ENCODE results near the gene ADGRE2. TPM values are rescaled to one million over a fixed set of nuclear protein-coding genes. Genes with fewer than 3 reads are reported as not detected.
"Not testable (repeated sequence)": the region's sequence is repeated elsewhere in the genome, so short reads cannot be mapped to it uniquely, and the experiment has no call there.

Gene ADGRE2
- total RNA-seq: 1 to 10 TPM in 1 of 2 donors, under 1 TPM in 1; 0.72 to 3.1 TPM

- H3K27me3 Mint-ChIP-seq (ENCODE audit: low read depth): peaks cover 20% of the 10 kb centered on the region
- not testable (repeated sequence) for ATAC-seq (replicated peaks in 1 of 2); H3K9me3 Mint-ChIP-seq
These were observed at the start of gene ADGRE2 for GRCh38 chr19:14778110-14778845. Gene ADGRE2, minus strand, starts transcription at chr19:14778560. Its CDS starts 1,804 bp downstream, at chr19:14776756.

GRCh38 chr19:14826006-14826405, 47.6 kb upstream of the ADGRE2 start:
- DNase-seq (no peak), ATAC-seq (replicated peaks in 1 of 2) (no peak)
- Mint-ChIP-seq H3K36me3 (ENCODE audit: insufficient read depth in 2 of 2) (no peaks in the 10 kb centered on the region), H3K4me1 (ENCODE audit: low read depth) (no peaks in the 10 kb centered on the region), H3K4me3 (no peak overlapping the region), H3K27ac (no peak overlapping the region), H3K9me3 (peaks cover 0 to 1% of the 10 kb centered on the region in 2 donors), H3K27me3 (ENCODE audit: low read depth) (peaks cover 22% of the 10 kb centered on the region)

More at GRCh38 chr19:14778110-14778845, at the start of gene ADGRE2:
- not testable (repeated sequence) for H3K36me3 Mint-ChIP-seq (ENCODE audit: insufficient read depth in 2 of 2); H3K27ac Mint-ChIP-seq; DNase-seq; H3K4me1 Mint-ChIP-seq (ENCODE audit: low read depth)
- H3K4me3 Mint-ChIP-seq: peak within 1 kb of the TSS in 1 of 2 donors; percentile 27

GRCh38 chr19:14821937-14822336, 43.6 kb upstream of the ADGRE2 start:
- Mint-ChIP-seq H3K27me3 (ENCODE audit: low read depth) (peaks cover 11% of the 10 kb centered on the region), H3K4me3 (no peak overlapping the region), H3K36me3 (ENCODE audit: insufficient read depth in 2 of 2) (no peaks in the 10 kb centered on the region), H3K4me1 (ENCODE audit: low read depth) (no peaks in the 10 kb centered on the region), H3K27ac (no peak overlapping the region), H3K9me3 (peaks cover 0 to 1% of the 10 kb centered on the region in 2 donors)
- no peak for DNase-seq
- ATAC-seq (replicated peaks in 1 of 2): no peak

DNA sequence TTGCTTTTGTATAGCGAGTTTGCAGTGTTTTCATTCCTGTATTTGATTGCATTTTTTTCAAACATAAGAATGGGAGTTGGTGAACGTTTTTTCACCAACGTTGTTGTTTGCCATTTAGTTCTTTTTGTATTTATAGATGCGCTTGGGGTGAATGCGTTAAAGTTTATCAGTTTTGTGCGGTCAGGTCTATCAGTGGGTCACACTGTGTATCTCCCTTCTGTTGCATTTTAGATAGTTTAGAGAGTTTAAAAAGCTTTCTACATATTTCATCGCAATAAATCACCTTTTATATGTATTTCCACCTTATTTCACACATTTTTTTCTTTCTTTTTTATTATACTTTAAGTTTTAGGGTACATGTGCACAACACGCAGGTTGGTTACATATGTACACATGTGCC, 40.2 kb upstream of the ADGRE2 start:
- H3K4me1 Mint-ChIP-seq (ENCODE audit: low read depth): no peaks in the 10 kb centered on the region
- H3K4me3 Mint-ChIP-seq: no peak overlapping the region
- H3K9me3 Mint-ChIP-seq: no peaks in the 10 kb centered on the region
- DNase-seq (no peak), ATAC-seq (replicated peaks in 1 of 2) (no peak)
- no peaks in the 10 kb centered on the region for H3K36me3 Mint-ChIP-seq (ENCODE audit: insufficient read depth in 2 of 2)
- H3K27ac Mint-ChIP-seq: no peak overlapping the region
- no peaks in the 10 kb centered on the region for H3K27me3 Mint-ChIP-seq (ENCODE audit: low read depth)

DNA sequence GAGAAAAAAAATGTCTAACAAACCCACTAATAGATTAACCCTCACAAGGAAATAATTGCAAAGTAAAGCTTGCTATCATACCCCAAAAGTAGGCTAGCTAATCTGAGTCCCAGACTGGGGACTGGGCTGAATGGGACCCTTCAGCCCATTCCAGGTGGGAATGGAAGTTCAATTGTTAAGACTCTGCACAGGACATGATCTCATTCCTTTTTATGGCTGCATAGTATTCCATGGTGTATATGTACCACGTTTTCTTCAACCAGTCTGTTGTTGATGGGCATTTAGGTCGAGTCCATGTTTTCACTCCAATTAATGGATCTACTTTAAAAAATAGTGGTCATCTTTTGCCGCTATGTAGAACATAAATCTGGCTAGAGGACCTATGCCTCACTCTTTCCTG, 38.7 kb upstream of the ADGRE2 start:
- H3K27me3 Mint-ChIP-seq (ENCODE audit: low read depth): no peaks in the 10 kb centered on the region
- DNase-seq (no peak), ATAC-seq (replicated peaks in 1 of 2) (no peak)
- H3K4me3 Mint-ChIP-seq: no peak overlapping the region
- no peak overlapping the region for H3K27ac Mint-ChIP-seq
- no peaks in the 10 kb centered on the region for H3K4me1 Mint-ChIP-seq (ENCODE audit: low read depth)
- no peaks in the 10 kb centered on the region for H3K9me3 Mint-ChIP-seq
- no peaks in the 10 kb centered on the region for H3K36me3 Mint-ChIP-seq (ENCODE audit: insufficient read depth in 2 of 2)

DNA sequence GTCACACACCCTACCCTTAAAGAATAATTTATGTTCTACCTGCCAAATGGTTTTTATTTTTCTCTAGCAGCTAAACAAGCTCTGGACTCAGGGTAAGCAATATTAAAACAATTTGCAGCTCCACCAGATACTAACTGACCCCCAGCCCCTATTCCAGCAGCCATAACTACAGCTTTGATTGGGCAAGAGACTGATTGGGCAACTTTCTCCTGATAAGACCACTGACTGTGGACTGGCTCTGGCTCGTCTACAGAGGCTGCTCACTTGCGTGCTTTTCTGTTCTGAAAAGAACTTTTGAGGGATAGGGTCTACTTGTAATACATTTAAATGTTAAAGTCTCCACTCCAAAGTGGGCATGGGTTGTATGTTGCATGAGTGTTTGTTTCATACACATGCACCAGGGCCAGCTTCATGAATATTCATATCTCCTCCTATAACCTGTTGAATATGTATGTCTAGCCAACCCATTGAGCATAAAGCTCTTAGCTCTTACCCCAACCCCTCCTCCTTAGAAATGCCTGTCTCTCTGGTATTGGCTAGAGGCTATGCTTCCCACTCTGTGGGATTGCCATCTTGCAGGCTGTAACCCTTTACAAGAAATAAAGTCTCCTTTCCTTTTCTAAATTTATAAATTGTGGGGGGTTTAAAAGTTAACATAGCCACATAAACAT, 36.8 kb upstream of the ADGRE2 start:
- no peak overlapping the region for H3K4me3 Mint-ChIP-seq
- ATAC-seq (replicated peaks in 1 of 2) (no peak), DNase-seq (no peak)
- H3K27me3 Mint-ChIP-seq (ENCODE audit: low read depth): no peaks in the 10 kb centered on the region
- H3K36me3 Mint-ChIP-seq (ENCODE audit: insufficient read depth in 2 of 2): no peaks in the 10 kb centered on the region
- H3K9me3 Mint-ChIP-seq: no peaks in the 10 kb centered on the region
- H3K4me1 Mint-ChIP-seq (ENCODE audit: low read depth): no peaks in the 10 kb centered on the region
- H3K27ac Mint-ChIP-seq: no peak overlapping the region

DNA sequence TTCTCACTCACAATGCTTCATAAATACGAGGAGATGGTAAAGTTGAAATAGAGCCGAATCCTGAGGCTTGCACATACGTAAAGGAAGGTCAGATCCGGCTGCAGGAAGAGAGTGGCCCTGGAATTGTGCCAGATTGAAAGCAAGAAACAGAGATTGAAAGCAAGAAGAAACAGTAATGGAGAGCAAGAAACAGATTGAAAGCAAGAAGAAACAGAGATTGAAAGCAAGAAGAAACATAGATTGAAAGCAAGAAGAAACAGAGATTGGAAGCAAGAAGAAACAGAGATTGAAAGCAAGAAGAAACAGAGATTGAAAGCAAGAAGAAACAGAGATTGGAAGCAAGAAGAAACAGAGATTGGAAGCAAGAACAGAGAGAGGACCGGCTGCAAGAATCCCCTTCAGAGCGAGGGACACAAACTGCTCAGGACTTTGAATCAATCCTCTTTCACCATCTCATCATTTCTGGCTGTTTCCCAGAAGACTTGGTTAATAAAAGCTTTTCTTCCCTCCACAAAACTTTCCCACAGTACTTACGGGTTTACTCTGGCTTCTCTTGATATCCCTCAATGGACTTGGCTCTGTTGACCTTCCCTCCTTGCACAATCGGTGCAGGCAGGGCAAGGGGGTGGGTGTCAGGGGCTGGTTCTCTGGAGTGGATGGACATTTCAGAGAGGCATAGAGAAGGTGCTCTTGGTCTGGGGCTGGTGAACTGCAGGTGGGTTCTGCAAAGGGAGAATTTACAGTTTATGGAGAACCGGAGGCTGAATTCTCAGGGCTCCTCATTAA, 31.1 kb upstream of the ADGRE2 start:
- no peak overlapping the region for H3K4me3 Mint-ChIP-seq
- ATAC-seq (replicated peaks in 1 of 2): no peak
- no peaks in the 10 kb centered on the region for H3K4me1 Mint-ChIP-seq (ENCODE audit: low read depth)

DNA sequence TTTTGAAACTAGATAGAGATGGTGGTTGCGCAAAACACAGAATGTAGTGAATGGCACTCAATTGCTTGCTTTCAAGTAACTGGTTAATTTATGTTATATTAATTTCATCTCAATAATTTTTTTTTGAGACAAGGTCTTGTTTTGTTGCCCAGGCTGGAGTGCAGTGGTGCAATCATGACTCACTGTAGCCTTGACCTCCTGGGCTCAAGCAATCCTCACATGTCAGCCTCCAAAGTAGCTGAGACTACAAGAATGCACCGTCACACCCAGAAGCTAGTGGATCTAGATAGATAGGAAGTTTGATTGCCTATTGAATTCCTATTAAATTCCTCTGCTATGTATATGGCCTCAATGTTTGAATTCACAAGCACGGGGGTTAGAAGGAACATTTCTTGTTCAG, 26.4 kb upstream of the ADGRE2 start:
- DNase-seq (no peak), ATAC-seq (replicated peaks in 1 of 2) (no peak)
- Mint-ChIP-seq H3K4me1 (ENCODE audit: low read depth) (no peaks in the 10 kb centered on the region), H3K36me3 (ENCODE audit: insufficient read depth in 2 of 2) (no peaks in the 10 kb centered on the region), H3K27ac (no peak overlapping the region), H3K4me3 (no peak overlapping the region), H3K27me3 (ENCODE audit: low read depth) (peaks cover 16% of the 10 kb centered on the region), H3K9me3 (no peaks in the 10 kb centered on the region)

More for the DNA sequence above, 31.1 kb upstream of the ADGRE2 start:
- no peaks in the 10 kb centered on the region for H3K36me3 Mint-ChIP-seq (ENCODE audit: insufficient read depth in 2 of 2)
- H3K9me3 Mint-ChIP-seq: no peaks in the 10 kb centered on the region
- H3K27me3 Mint-ChIP-seq (ENCODE audit: low read depth): peaks cover 8% of the 10 kb centered on the region
- no peak overlapping the region for H3K27ac Mint-ChIP-seq
- no peak for DNase-seq

DNA sequence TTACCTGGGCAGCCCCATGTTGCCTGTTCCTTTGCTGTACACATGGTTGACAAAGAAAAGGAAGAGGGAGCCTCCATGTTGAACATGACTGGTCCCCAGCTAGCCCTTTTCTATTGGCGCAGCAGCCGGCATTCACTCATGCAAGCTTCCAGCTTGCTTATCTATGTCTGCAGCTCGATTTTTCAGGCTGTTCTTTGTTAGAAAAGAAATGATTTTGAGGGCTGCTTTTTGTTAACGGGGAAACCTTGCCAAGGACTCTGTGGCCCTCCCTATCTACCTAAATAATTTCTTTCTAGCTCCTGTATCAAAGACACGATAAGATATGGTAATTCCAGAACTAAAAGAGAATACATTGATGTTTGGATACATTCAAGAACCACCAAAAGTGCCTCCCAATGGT, 20.4 kb upstream of the ADGRE2 start:
- DNase-seq: no peak
- H3K9me3 Mint-ChIP-seq: peaks cover 0 to 2% of the 10 kb centered on the region in 2 donors
- no peaks in the 10 kb centered on the region for H3K36me3 Mint-ChIP-seq (ENCODE audit: insufficient read depth in 2 of 2)
- H3K4me1 Mint-ChIP-seq (ENCODE audit: low read depth): no peaks in the 10 kb centered on the region
- no peak for ATAC-seq (replicated peaks in 1 of 2)
- no peak overlapping the region for H3K27ac Mint-ChIP-seq
- H3K4me3 Mint-ChIP-seq: no peak overlapping the region
- peaks cover 17% of the 10 kb centered on the region for H3K27me3 Mint-ChIP-seq (ENCODE audit: low read depth)

DNA sequence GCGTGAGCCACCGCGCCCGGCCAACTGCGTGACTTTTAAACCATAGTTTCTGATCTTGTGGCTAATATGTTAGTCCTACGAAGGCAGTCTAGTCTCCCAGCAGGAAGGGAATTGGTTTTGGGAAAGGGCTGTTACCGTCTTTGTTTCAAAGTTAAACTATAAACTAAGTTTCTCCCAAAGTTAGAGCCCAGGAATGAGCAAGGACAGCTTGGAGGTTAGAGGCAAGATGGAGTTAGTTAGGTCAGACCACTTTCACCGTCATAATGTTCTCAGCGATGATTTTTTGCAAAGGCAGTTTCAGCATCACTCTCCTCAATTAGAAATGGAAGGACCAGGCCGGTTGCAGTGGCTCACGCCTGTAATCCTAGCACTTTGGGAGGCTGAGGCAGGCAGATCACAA, 17.7 kb upstream of the ADGRE2 start:
- H3K4me1 Mint-ChIP-seq (ENCODE audit: low read depth): no peaks in the 10 kb centered on the region
- DNase-seq (no peak), ATAC-seq (replicated peaks in 1 of 2) (no peak)
- H3K4me3 Mint-ChIP-seq: no peak overlapping the region
- no peak overlapping the region for H3K27ac Mint-ChIP-seq
- no peaks in the 10 kb centered on the region for H3K36me3 Mint-ChIP-seq (ENCODE audit: insufficient read depth in 2 of 2)
- H3K9me3 Mint-ChIP-seq: peaks cover 0 to 2% of the 10 kb centered on the region in 2 donors
- peaks cover 10% of the 10 kb centered on the region for H3K27me3 Mint-ChIP-seq (ENCODE audit: low read depth)

- Mint-ChIP-seq H3K27me3 (ENCODE audit: low read depth) (peaks cover 9% of the 10 kb centered on the region), H3K9me3 (peaks cover 0 to 2% of the 10 kb centered on the region in 2 donors), H3K4me3 (no peak overlapping the region), H3K36me3 (ENCODE audit: insufficient read depth in 2 of 2) (no peaks in the 10 kb centered on the region), H3K27ac (no peak overlapping the region), H3K4me1 (ENCODE audit: low read depth) (no peaks in the 10 kb centered on the region)
- DNase-seq: no peak
- no peak for ATAC-seq (replicated peaks in 1 of 2)
These were observed 16.8 kb upstream of the ADGRE2 start for GRCh38 chr19:14795078-14795721.

GRCh38 chr19:14792250-14792649, 13.9 kb upstream of the ADGRE2 start:
- DNase-seq; H3K27me3 Mint-ChIP-seq (ENCODE audit: low read depth); H3K27ac Mint-ChIP-seq; H3K4me3 Mint-ChIP-seq; H3K4me1 Mint-ChIP-seq (ENCODE audit: low read depth); H3K9me3 Mint-ChIP-seq; H3K36me3 Mint-ChIP-seq (ENCODE audit: insufficient read depth in 2 of 2); ATAC-seq (replicated peaks in 1 of 2): not testable (repeated sequence)

DNA sequence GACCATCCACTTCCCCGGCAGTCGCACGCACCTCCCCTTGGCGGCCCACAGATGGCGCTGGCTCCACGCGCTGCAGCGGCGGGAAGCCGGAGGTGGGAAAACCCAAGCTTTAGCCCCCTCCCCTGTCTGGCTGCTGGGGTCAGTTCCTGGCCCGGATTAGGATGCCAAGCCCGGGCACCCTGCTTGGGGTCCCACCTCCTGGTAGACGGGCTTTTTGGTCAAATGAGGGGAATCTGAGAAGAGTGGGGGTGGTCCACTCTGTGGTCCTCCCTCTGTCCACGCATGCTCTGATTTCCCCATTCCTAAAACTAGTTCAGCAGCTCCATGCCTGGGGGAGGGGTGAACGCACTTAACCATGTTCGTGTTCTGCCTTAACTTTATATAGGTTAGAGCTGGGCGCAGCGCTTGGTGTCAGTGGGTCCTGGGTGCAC, 8.1 kb upstream of the ADGRE2 start:
- peaks cover 25% of the 10 kb centered on the region for H3K4me1 Mint-ChIP-seq (ENCODE audit: low read depth)
- H3K36me3 Mint-ChIP-seq (ENCODE audit: insufficient read depth in 2 of 2): peaks cover 0 to 3% of the 10 kb centered on the region in 2 donors
- H3K27me3 Mint-ChIP-seq (ENCODE audit: low read depth): no peaks in the 10 kb centered on the region
- H3K9me3 Mint-ChIP-seq: peaks cover 0 to 2% of the 10 kb centered on the region in 2 donors
- ATAC-seq (replicated peaks in 1 of 2): no peak
- peak overlapping the region in 1 of 2 donors; percentile 4 for H3K4me3 Mint-ChIP-seq
- DNase-seq: peak; percentile 38 to 45
- H3K27ac Mint-ChIP-seq: no peak overlapping the region

Data from activated T-cell treated with anti-CD3 and anti-CD28 coated beads, Interleukin-2, amount 50 U/mL, for 72 hours (primary cell).